Astrocyte of the spinal cord (primary cell): ENCODE measurements around the gene PSORS1C1.

Experiments used
- DNase-seq: peaks from one replicate; pipeline ENCODE4 v3.0.0; 2011; ENCODE audit warnings: low read depth, low spot score
- H3K4me3 ChIP-seq: 2 replicates; pipeline ENCODE4 v1.5.1; 2011; ENCODE audit warnings: low read depth, mild to moderate bottlenecking, low read length, moderate library complexity
- CTCF ChIP-seq: IDR thresholded peaks from 2 replicates; pipeline ENCODE4 v1.5.1; 2012; ENCODE audit warnings: low read depth, mild to moderate bottlenecking, low read length, inconsistent platforms
- in situ Hi-C: cut with HindIII; loops from 2 replicates; pipeline ENCODE4 v1.10.0; 2017; ENCODE audit warnings: low sequenced_read_pairs

The PSORS1C1 gene

DNA sequence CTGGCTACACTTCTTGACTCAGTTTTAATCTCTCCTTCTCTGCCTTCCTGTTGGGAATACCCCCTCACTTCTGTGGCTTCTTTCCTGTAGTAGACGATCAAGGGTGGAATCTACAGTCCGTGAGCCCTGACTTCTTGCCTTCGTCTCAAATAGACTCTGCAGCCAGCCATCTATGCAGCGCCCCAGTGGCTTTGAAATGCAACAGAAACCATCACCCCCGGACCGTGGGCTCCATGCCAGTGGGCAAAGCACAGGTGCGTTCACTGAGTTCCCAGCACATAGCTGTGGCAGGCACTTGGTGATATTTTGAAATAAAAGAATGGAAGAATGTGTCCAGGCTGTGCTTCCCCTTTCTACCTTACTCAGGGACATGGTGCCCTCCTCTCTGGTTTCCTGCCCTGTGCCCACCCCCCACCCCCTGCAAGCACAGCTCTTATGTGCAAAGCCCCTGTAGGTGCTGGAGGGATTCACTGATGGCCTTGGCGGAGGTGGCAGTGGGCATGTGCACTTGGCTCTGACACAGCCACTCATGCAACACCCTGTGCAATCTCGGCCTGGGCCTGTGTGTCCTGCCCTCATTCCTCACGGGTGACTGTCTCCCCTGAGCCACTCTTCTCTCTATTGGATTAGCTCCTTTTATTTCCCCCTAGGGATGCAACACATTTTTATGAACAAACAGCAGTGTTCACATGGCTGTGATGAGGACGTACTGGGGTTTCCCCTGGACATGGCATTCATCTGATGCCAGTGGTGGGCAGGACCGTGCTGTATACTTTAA lies 11.2 kb downstream of the PSORS1C1 start:
- peak; percentile 8 for DNase-seq
- no peak overlapping the region for H3K4me3 ChIP-seq
- no peak for TF ChIP-seq CTCF
- in situ Hi-C loops, result no loop called here

- no peak for TF ChIP-seq CTCF
- in situ Hi-C loops, result no loop called here
- no peak for DNase-seq
- no peak overlapping the region for H3K4me3 ChIP-seq
Measured at GRCh38 chr6:31126396-31127175, 12.0 kb downstream of the PSORS1C1 start.

- DNase-seq, result peak; percentile 35
- in situ Hi-C loops, result no loop called here
- no peak overlapping the region for H3K4me3 ChIP-seq
- peak; percentile 92 for TF ChIP-seq CTCF
Measured at GRCh38 chr6:31128093-31128676, 13.6 kb downstream of the PSORS1C1 start.

DNA sequence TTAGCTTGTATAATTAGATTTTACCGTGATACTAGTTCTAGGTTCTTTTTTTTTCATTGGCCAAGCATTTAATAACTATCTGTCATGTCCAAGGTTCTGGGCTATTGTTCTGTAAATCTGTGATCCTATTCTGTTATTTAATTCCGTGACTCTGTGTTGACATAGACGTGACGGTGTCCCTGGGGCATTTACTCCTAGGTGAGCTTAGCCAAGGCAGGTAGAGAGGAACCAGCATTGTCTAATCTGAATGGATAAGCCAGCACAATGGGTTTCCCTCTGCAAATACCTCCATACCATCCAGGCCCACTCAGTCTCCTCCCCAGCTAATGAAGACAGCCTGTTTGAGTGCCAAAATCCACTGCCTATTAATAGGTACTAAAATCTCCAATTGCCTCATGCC lies 14.5 kb downstream of the PSORS1C1 start:
- no peak for DNase-seq
- no peak for TF ChIP-seq CTCF
- in situ Hi-C loops, result no loop called here
- H3K4me3 ChIP-seq, result no peak overlapping the region

DNA sequence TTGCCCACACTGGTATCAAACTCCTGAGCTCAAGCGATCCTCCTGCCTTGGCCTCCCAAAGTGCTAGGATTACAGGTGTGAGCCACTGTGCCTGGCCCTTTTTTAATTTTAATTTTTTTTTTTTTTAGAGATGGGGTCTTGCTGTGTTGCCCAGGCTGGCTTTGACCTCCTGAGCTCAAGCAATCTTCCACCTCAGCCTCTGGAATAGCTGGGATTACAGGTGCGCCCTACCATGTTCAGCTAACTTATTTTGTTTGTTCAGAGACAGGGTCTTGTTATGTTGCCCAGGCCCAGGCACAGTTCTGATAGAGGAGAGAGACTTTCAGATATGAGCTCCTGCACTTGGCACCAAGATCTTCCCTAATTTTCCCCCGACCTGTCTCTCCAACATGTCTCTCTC lies 16.2 kb downstream of the PSORS1C1 start:
- no peak for TF ChIP-seq CTCF
- in situ Hi-C loops, result no loop called here
- no peak for DNase-seq
- H3K4me3 ChIP-seq, result no peak overlapping the region

- in situ Hi-C loops, result no loop called here
- no peak overlapping the region for H3K4me3 ChIP-seq
- no peak for TF ChIP-seq CTCF
- DNase-seq, result no peak
Measured at GRCh38 chr6:31131595-31131994, 17.0 kb downstream of the PSORS1C1 start.
